HCT116 (cell line): Measurements from ENCODE around the gene ANKLE1.

Experiments
- CEBPB ChIP-seq: IDR thresholded peaks from 2 replicates; pipeline ENCODE4 v1.6.1; 2012; ENCODE audit warnings: low read depth
- EZH2 ChIP-seq: fragments of 200-600 bp; sonication (generic); IDR thresholded peaks from 2 replicates; pipeline ENCODE4 v1.6.1; 2017; ENCODE audit warnings: antibody characterized with exemption, mixed run types
- JUND ChIP-seq: IDR thresholded peaks from 2 replicates; pipeline ENCODE4 v1.6.1; 2012
- POLR2A ChIP-seq: IDR thresholded peaks from 2 replicates; pipeline ENCODE4 v1.7.0; 2011; ENCODE audit warnings: borderline replicate concordance; ENCODE audit not compliant: insufficient read depth, insufficient read length; ENCODE audit errors: extremely low read depth
- RAD21 ChIP-seq: IDR thresholded peaks from 2 replicates; pipeline ENCODE4 v1.6.1; 2012; ENCODE audit warnings: low read depth, mild to moderate bottlenecking
- SIN3A ChIP-seq: IDR thresholded peaks from 2 replicates; pipeline ENCODE4 v1.6.1; 2012; ENCODE audit warnings: low read depth
- TF ChIP-seq, protein P1 (sequence below), 3 experiments: fragments of 200-600 bp in 1 of 3; sonication (generic) in 1 of 3; IDR thresholded peaks in 2 of 3; conservative IDR thresholded peaks in 1 of 3; 2 replicates each; pipeline ENCODE4 v1.5.1; 2012 to 2017; ENCODE audit warnings: low read depth in 2 of 3, low read length in 2 of 3, antibody characterized with exemption in 1 of 3, borderline replicate concordance in 1 of 3, control low read depth in 1 of 3, mild to moderate bottlenecking in 1 of 3, mixed read lengths in 1 of 3, mixed run types in 1 of 3, moderate library complexity in 1 of 3; ENCODE audit not compliant: insufficient read depth in 1 of 3
- TF ChIP-seq, protein P2 (sequence below): IDR thresholded peaks from 2 replicates; pipeline ENCODE4 v1.6.1; 2012
- TF ChIP-seq, protein P3 (sequence below): IDR thresholded peaks from 2 replicates; pipeline ENCODE4 v1.6.1; 2012; ENCODE audit warnings: low read depth

DNA sequence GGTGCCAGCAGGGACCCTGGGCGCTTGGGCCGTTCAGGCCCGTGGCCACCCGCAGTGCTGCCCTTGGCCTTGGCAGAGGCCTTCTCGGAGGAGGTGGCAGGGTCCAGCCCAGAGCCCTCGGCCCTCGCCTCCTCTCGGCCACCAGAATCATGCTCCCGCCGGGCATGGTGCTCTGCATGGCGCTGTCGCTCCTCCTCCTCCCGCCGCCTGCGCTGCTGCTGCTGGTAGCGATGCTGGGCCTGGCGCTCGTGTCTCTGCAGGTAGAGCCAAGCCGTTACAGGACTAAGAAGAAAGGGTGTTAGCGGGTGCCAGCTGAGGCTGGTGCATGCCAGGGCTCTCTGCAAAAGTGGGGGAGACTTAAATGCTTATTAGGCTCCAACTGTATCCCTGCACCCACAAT is 43.4 kb downstream of the ANKLE1 start:
- TF ChIP-seq, protein P1, sequence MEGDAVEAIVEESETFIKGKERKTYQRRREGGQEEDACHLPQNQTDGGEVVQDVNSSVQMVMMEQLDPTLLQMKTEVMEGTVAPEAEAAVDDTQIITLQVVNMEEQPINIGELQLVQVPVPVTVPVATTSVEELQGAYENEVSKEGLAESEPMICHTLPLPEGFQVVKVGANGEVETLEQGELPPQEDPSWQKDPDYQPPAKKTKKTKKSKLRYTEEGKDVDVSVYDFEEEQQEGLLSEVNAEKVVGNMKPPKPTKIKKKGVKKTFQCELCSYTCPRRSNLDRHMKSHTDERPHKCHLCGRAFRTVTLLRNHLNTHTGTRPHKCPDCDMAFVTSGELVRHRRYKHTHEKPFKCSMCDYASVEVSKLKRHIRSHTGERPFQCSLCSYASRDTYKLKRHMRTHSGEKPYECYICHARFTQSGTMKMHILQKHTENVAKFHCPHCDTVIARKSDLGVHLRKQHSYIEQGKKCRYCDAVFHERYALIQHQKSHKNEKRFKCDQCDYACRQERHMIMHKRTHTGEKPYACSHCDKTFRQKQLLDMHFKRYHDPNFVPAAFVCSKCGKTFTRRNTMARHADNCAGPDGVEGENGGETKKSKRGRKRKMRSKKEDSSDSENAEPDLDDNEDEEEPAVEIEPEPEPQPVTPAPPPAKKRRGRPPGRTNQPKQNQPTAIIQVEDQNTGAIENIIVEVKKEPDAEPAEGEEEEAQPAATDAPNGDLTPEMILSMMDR (IDR thresholded peaks at IDR 0.05 in 2 of 3, conservative IDR thresholded peaks at IDR 0.05 in 1 of 3; ENCODE audit: borderline replicate concordance in 1 of 3, insufficient read depth in 1 of 3, low read depth in 2 of 3, low read length in 2 of 3): no peak
- TF ChIP-seq CEBPB: no peak
- no peak for TF ChIP-seq POLR2A
- TF ChIP-seq, protein P2, sequence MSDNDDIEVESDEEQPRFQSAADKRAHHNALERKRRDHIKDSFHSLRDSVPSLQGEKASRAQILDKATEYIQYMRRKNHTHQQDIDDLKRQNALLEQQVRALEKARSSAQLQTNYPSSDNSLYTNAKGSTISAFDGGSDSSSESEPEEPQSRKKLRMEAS: no peak
- TF ChIP-seq, protein P3, sequence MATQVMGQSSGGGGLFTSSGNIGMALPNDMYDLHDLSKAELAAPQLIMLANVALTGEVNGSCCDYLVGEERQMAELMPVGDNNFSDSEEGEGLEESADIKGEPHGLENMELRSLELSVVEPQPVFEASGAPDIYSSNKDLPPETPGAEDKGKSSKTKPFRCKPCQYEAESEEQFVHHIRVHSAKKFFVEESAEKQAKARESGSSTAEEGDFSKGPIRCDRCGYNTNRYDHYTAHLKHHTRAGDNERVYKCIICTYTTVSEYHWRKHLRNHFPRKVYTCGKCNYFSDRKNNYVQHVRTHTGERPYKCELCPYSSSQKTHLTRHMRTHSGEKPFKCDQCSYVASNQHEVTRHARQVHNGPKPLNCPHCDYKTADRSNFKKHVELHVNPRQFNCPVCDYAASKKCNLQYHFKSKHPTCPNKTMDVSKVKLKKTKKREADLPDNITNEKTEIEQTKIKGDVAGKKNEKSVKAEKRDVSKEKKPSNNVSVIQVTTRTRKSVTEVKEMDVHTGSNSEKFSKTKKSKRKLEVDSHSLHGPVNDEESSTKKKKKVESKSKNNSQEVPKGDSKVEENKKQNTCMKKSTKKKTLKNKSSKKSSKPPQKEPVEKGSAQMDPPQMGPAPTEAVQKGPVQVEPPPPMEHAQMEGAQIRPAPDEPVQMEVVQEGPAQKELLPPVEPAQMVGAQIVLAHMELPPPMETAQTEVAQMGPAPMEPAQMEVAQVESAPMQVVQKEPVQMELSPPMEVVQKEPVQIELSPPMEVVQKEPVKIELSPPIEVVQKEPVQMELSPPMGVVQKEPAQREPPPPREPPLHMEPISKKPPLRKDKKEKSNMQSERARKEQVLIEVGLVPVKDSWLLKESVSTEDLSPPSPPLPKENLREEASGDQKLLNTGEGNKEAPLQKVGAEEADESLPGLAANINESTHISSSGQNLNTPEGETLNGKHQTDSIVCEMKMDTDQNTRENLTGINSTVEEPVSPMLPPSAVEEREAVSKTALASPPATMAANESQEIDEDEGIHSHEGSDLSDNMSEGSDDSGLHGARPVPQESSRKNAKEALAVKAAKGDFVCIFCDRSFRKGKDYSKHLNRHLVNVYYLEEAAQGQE: no peak
- TF ChIP-seq RAD21: no peak
- TF ChIP-seq JUND: no peak
- TF ChIP-seq EZH2: no peak
- TF ChIP-seq SIN3A: no peak
